ENCODE data around the gene ATXN1.

Gene ATXN1

GRCh38 chr6:16522937-16523336, 238.3 kb downstream of the ATXN1 start:
- H3K36me3 ChIP-seq (ENCODE audit: insufficient read depth, low read length), result peaks cover 12% of the 10 kb centered on the region; the same call in 1 of the 2 replicates
- no peak overlapping the region for H2AFZ ChIP-seq (ENCODE audit: low read length)
- H3F3A ChIP-seq (ENCODE audit: low read depth), result no peaks in the 10 kb centered on the region
- no peak overlapping the region for H3K4me2 ChIP-seq (ENCODE audit: low read depth, low read length, poor library complexity, severe bottlenecking)
- no peak overlapping the region for H3K9ac ChIP-seq (ENCODE audit: low read depth, low read length, poor library complexity, severe bottlenecking)
- TF ChIP-seq CTCF (conservative IDR thresholded peaks at IDR 0.05; ENCODE audit: low read length), result no peak
- TF ChIP-seq EZH2phosphoT487 (IDR thresholded peaks at IDR 0.05; ENCODE audit: borderline replicate concordance), result no peak
- H3K4me3 ChIP-seq (ENCODE audit: low read length, poor library complexity, severe bottlenecking), result no peak overlapping the region
- no peaks in the 10 kb centered on the region for H3K79me2 ChIP-seq (ENCODE audit: insufficient read depth, low read length)
- H4K20me1 ChIP-seq (ENCODE audit: insufficient read depth, low read length, poor library complexity, severe bottlenecking), result no peaks in the 10 kb centered on the region
- no peaks in the 10 kb centered on the region for H3K27me3 ChIP-seq (ENCODE audit: insufficient read depth, low read length, poor library complexity, severe bottlenecking)
- peaks cover 25% of the 10 kb centered on the region for H3K4me1 ChIP-seq (ENCODE audit: insufficient read depth, low read length, poor library complexity, severe bottlenecking)
- H3K9me2 ChIP-seq (replicated peaks; ENCODE audit: low read depth, low read length), result no peaks in the 10 kb centered on the region
- H3K9me3 ChIP-seq (ENCODE audit: insufficient read depth, low read depth, low read length), result no peaks in the 10 kb centered on the region

- Histone ChIP-seq H2AFZ (ENCODE audit: low read length) (no peak overlapping the region), H3K4me3 (ENCODE audit: low read length, poor library complexity, severe bottlenecking) (no peak overlapping the region), H3K79me2 (ENCODE audit: insufficient read depth, low read length) (no peaks in the 10 kb centered on the region), H3K27me3 (ENCODE audit: insufficient read depth, low read length, poor library complexity, severe bottlenecking) (no peaks in the 10 kb centered on the region), H3K4me2 (ENCODE audit: low read depth, low read length, poor library complexity, severe bottlenecking) (no peak overlapping the region), H3F3A (ENCODE audit: low read depth) (no peaks in the 10 kb centered on the region), H3K9me2 (replicated peaks; ENCODE audit: low read depth, low read length) (no peaks in the 10 kb centered on the region), H3K4me1 (ENCODE audit: insufficient read depth, low read length, poor library complexity, severe bottlenecking) (peaks cover 27% of the 10 kb centered on the region), H4K20me1 (ENCODE audit: insufficient read depth, low read length, poor library complexity, severe bottlenecking) (no peaks in the 10 kb centered on the region), H3K9me3 (ENCODE audit: insufficient read depth, low read depth, low read length) (no peaks in the 10 kb centered on the region), H3K36me3 (ENCODE audit: insufficient read depth, low read length) (peaks cover 12% of the 10 kb centered on the region; the same call in 1 of the 2 replicates), H3K9ac (ENCODE audit: low read depth, low read length, poor library complexity, severe bottlenecking) (no peak overlapping the region)
- TF ChIP-seq CTCF (conservative IDR thresholded peaks at IDR 0.05; ENCODE audit: low read length) (no peak), EZH2phosphoT487 (IDR thresholded peaks at IDR 0.05; ENCODE audit: borderline replicate concordance) (no peak)
Observed at GRCh38 chr6:16521528-16521927, 239.7 kb downstream of the ATXN1 start.

- H3K4me3 ChIP-seq (ENCODE audit: low read length, poor library complexity, severe bottlenecking), result no peak overlapping the region
- no peak overlapping the region for H2AFZ ChIP-seq (ENCODE audit: low read length)
- H3K9me3 ChIP-seq (ENCODE audit: insufficient read depth, low read depth, low read length), result no peaks in the 10 kb centered on the region
- H3K9ac ChIP-seq (ENCODE audit: low read depth, low read length, poor library complexity, severe bottlenecking), result no peak overlapping the region
- no peak overlapping the region for H3K4me2 ChIP-seq (ENCODE audit: low read depth, low read length, poor library complexity, severe bottlenecking)
- H3F3A ChIP-seq (ENCODE audit: low read depth), result no peaks in the 10 kb centered on the region
- peaks cover 12% of the 10 kb centered on the region; the same call in 1 of the 2 replicates for H3K36me3 ChIP-seq (ENCODE audit: insufficient read depth, low read length)
- H3K79me2 ChIP-seq (ENCODE audit: insufficient read depth, low read length), result no peaks in the 10 kb centered on the region
- H3K9me2 ChIP-seq (replicated peaks; ENCODE audit: low read depth, low read length), result no peaks in the 10 kb centered on the region
- H3K27me3 ChIP-seq (ENCODE audit: insufficient read depth, low read length, poor library complexity, severe bottlenecking), result no peaks in the 10 kb centered on the region
- H3K4me1 ChIP-seq (ENCODE audit: insufficient read depth, low read length, poor library complexity, severe bottlenecking), result peaks cover 27% of the 10 kb centered on the region
- H4K20me1 ChIP-seq (ENCODE audit: insufficient read depth, low read length, poor library complexity, severe bottlenecking), result no peaks in the 10 kb centered on the region
- TF ChIP-seq CTCF (conservative IDR thresholded peaks at IDR 0.05; ENCODE audit: low read length) (no peak), EZH2phosphoT487 (IDR thresholded peaks at IDR 0.05; ENCODE audit: borderline replicate concordance) (no peak)
Observed at GRCh38 chr6:16519265-16520242, 241.7 kb downstream of the ATXN1 start.

All from Loucy (cell line).